ENCODE results near the gene SNX30.

The SNX30 gene

DNA sequence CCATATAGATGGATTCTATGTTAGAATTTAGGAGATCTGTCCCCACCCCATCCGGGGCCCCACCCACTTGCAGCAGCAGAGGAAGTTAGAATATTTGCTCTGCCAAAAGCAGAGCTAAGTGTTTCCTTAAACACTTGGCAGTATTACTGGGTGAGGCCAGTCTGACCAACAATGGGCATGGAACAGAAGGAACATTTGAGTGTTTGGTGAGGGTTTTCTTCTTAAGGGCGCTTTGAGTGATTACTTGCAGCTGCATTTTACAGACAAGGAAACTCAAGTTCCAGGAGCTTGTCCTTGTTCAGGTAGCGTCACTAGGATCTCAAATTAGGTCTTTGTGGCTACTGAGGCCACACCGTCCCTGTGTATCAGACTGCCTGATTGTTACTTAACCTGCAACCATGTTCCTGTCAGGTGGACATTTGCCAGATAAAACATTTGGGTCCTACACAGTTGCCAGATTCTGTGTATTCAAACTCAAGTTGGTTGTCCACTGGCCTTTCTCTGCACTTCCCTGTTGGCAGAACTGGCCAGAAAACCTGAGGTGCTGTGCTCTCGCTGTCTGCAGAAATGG lies 80.8 kb downstream of the SNX30 start:
- peak; percentile 72 for DNase-seq

DNA sequence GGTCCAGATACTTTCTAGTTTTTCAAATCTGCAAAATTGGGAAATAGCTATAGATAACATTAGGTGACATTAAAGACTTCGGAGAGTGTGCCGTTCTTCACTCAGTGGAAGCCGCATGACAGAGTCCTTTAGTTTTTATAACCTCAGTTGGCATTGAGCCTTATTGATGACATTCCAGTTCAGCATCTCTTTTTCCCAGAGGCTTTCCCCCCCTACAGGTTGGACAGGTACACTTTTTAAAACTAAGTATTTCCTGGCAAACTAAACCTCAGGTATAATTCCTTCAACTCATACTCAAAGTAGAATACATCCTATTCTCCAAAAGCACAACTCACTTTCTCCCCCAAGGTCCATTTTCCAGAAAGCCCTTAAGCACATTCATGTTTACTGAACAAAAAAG lies 81.4 kb downstream of the SNX30 start:
- DNase-seq, result no peak

GRCh38 chr9:112833081-112833480 lies 82.5 kb downstream of the SNX30 start:
- DNase-seq, result no peak

DNA sequence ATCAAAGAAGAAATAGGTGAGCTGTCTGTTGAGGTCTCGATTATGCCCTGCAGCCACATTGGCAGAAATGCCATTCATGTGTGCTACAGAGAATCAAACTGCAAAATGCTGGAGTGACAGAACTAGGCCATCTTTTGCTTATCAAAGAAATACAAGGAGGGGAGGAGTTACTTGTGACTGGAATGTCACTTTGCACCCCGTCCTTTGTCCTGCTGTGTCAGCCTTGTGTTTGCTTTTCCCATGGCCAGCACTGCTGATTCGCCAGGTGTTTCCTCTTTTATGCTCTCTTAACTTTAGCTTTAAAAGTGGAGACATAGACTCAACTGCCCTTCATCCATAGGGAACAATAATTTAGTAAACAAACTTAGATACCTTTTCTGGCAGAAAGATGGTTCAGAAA lies 85.8 kb downstream of the SNX30 start:
- peak; percentile 68 for DNase-seq

DNA sequence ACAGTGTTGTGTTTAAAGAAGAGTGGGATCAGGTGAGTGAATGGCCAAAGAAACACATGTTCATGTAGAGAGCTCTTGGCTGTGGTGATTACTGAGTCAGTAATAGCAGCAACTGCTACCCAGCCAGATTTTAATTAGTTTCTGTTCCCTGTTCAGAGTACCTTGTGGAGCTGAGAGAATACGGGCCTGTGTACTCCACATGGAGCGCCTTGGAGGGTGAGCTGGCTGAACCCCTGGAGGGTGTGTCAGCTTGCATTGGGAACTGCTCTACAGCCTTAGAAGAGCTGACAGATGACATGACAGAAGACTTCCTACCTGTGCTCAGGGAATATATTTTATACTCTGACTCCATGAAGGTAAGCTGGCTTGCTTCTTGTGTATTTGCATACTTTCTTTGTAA lies 87.8 kb downstream of the SNX30 start:
- DNase-seq, result no peak

GRCh38 chr9:112839331-112839730 lies 88.8 kb downstream of the SNX30 start:
- DNase-seq, result no peak

- DNase-seq, result peak; percentile 13
Measured at GRCh38 chr9:112841261-112841660, 90.7 kb downstream of the SNX30 start.

GRCh38 chr9:112842555-112842954 lies 92.0 kb downstream of the SNX30 start:
- no peak for DNase-seq

DNA sequence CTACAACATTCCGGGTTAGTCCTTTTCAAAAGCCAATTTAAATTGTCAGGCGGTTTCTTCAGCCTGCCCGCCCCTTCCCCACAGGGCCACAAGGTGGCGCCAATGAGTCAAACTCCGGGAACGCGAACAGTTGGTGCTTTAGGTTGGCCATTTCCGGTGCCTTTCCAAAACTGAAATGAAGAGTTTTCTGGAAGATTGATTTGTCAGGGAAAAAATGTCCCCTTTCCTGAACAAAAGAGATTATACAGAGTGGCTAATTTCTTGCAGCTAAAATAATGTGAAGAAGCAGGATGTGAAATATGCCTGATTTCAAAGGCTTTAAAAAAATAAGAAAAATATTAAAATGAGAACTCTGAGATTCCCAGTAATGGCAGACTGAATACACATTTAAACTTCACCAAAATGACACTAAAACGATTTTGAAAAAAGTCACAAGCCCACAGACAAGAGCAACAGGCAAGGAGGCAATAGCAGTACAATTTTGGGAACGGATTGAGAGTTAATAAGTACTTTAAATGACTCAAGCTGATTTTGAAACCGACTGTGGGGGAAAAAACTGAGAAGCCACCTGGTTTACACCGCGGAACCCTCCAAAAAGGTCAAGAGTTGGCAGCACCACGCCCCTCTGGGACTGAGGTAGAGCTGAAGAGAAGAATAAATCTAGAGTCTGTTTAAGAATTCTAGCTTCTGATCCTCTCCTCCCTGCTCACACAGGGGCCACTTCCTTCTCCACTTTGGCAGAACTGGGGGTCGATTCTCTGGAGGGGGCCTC lies 94.4 kb downstream of the SNX30 start:
- peak; percentile 48 for DNase-seq

GRCh38 chr9:112846528-112847488 lies 96.2 kb downstream of the SNX30 start:
- no peak for DNase-seq

DNA sequence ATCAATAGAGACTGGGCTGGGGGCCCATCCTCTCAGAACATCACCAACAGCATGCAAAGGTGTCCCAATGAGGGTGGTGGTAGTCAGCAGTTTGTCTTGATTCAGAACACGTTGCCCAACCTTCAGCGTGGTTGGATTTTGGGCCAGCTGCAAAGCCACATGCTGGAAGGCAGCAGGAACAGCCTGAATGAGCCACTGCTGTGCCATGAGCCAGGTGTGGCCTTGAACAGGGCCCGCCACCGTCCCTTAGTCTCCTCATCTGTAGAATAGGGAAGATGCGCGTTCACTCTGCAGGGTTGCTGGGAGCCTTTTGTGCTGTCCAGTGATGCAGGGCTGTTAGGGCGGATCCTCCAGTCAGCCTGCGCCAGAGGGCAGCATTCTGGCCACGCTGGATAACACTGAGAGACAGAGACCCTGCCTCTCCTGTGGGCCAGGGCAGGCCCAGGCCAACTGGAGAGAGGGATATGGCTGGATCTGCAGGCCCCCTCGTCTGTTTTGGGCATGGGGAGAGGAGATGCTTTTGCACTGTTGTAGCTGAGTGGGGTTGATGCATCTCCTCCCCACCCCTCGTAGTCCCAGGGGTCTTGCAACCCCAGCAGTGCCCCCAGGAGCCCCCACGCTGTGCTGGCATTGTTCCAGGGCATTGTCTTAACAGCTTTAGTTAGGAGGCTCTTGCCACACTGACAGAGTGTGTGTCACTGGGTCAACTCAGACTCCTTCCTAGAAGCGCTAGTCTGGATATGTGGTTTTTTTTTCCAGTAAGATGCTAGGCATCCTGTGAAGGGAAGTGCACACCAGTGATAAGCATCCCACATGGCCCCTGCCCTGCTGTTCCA lies 98.0 kb downstream of the SNX30 start:
- DNase-seq, result no peak

DNA sequence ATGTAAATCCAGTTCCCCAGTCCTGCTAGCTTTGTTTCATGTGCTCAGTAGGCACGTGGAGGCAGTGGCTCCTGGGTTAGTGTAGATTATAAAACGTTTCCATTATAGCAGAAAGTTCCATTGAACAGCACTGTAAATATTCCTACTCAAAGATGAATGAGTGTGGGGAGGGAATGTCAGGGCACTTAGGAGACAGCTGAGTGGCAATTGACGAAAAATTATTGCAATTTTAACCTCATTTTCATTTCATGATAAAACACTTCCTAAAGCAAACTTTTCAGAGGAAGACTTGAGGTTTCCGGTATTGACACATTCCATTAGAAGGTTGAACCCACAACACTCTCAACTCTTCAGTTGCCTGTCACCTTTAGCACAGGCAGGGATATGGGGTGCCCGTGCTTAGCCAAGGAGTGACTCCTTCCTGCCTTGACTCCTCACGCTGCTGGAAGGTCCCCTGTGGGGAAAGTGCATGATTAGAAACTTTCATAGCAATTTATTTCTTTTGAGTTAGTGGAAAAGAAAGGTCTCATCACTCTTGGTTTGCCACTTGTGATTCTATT lies 98.9 kb downstream of the SNX30 start:
- no peak for DNase-seq

DNA sequence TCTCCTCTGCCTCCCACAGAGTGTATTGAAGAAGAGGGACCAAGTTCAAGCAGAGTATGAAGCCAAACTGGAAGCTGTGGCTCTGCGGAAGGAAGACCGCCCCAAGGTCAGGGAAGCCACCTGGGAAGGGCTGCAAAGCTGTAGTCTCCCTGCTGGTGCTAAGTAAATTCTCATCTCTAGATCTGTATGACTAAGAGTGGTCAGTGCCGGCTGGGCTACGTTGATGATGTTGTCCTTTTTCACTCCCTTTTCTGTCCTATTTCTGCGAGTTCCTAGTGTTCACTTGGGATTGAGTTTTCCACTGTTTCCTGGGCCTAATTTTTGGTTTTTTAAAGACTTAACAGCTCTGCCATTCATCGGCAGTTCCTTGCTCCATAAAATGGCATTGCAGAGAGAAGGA lies 100.3 kb downstream of the SNX30 start:
- no peak for DNase-seq

- DNase-seq, result no peak
Measured at GRCh38 chr9:112852741-112853504, 102.4 kb downstream of the SNX30 start.

GRCh38 chr9:112853882-112854585 lies 103.5 kb downstream of the SNX30 start:
- DNase-seq, result no peak

DNA sequence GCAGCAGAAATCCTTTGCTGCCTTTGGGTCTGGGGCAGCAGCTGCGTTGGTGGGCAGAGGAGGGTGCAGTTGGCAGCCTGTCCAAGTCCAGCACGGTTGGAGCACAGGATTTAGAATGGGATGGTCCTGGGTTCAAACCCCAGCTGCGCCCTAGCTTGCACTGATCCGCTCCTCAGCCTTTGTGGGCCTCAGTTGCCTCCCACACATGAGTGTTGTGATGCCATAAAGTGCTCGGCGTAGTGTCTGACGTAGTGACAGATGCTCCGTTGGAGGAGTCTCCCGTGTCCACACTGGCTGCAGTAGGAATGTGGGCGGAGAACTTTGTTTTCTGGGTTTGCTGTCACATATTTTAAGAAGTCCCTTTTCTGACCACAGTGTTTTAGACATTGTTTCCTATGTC lies 104.1 kb downstream of the SNX30 start:
- DNase-seq, result no peak

DNA sequence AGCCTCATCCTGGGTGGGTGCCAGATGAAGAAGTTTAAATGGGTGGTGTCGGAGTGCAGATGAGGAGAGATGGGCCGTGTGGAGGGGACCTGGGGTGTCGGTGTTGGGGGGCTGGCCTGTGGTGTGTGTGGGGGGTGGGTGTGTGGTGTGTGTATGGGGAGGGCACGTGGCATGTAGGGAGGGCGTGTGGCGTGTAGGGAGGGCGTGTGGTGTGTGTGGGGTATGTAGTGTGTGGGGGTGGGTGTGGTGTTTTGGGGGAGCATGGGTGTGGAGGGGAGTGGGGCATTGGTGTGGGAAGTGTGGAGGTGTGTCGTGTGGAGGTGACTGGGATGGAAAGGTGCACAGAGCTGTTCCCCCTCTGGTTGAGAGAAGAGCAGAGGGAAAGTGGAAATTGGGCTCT lies 105.6 kb downstream of the SNX30 start:
- no peak for DNase-seq

DNA sequence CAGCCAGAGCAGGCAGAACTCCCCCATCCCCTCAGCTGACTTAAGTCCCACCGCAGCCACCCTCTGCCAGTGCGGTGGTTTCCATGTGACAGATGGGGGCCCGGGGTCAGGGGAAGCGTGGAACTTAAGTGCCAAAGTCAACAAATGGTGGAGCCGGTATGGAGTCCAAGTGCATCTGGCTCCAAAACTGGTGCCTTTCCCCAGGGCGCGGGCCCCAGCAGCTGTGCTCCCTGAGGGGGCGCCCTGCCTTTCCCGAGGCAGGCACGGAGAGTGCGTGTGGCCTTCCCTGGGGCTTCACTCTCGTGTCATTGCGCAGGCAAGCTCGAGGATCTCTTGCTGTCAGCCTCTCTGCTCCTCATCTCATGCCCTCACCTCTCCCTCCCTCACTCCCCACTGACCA lies 106.3 kb downstream of the SNX30 start:
- no peak for DNase-seq

DNA sequence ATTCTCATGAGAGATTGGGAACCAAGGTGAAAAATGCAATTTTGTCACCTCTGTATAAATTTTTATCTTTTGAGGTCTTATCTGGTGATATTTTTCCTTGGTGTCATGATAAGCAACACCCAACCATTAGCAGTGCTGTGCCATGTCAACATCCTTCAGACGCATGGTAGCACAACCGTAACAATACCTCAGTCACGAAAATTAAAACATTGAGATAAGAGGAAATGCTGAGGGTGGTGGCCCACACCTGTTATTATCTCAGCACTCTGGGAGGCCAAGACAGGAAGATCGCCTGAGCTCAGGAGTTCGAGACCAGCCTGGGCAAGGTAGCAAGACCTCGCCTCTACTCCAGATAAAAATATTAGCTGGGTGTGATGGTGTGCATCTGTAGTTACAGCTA lies 107.4 kb downstream of the SNX30 start:
- no peak for DNase-seq

DNA sequence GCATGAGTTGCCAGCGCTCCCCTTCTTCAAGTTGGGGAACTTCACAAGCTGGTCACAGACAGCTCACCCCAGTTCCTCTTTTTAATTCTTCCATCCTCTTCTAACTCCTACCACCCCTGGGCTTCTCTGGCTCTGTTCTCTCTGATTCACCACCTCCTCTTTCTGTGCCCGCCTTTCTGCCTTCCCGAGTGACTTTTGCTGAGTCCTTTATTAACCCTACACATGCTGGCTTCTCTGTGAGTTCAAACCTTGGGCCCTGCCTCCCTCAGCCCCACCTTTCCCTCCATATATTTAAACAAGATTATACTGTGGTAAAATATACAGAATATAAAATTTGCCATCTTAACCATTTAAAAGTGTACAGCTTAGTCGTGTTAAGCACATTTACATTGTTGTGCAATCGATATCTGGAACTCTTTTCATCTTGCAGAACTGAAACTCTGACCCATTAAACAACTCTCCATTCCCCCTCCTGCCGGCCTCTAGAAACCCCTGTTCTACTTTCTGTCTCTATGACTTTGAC lies 108.1 kb downstream of the SNX30 start:
- no peak for DNase-seq

GRCh38 chr9:112860451-112860850 lies 109.9 kb downstream of the SNX30 start:
- DNase-seq, result no peak

Measured in DMS153 (cell line).